Panc1 (cell line): ENCODE data around the gene C16orf86. TPM values are rescaled to one million over a fixed set of nuclear protein-coding genes. Genes with fewer than 3 reads are reported as not detected.

ENCODE experiments used
- ATAC-seq: fragments of 200-7000 bp; cut with Tn5 transposase; 2 replicates; pipeline ENCODE4 v1.9.1; 2020; ENCODE audit warnings: mild to moderate bottlenecking, moderate library complexity
- BruUV-seq: library from RNA; stranded (reverse); fragments of 400-500 nt; replicated peaks from 2 replicates; lab custom pipeline; 2021; lab: Mats Ljungman, UMichigan
- CTCF ChIA-PET: fragments of 300-600 bp; sonication (Branson Sonifier 250); formaldehyde crosslinking; loops from one replicate; lab custom pipeline; 2022; ENCODE audit warnings: antibody characterized with exemption; lab: Charles Lee
- POLR2A ChIA-PET: fragments of 300-600 bp; sonication (Branson Sonifier 250); formaldehyde crosslinking; loops from one replicate; lab custom pipeline; 2022; ENCODE audit warnings: antibody characterized with exemption; lab: Charles Lee
- DNase-seq: peaks from one replicate; pipeline ENCODE4 v3.0.0-alpha.2; 2010; ENCODE audit warnings: low read depth, low spot score
- H3K27ac ChIP-seq: 2 replicates; pipeline ENCODE4 v1.5.1; 2011; ENCODE audit warnings: mild to moderate bottlenecking, low read length, inconsistent platforms
- H3K27me3 ChIP-seq: fragments of 200-500 bp; sonication (Bioruptor generic); 2 replicates; pipeline ENCODE4 v1.6.0; 2014; ENCODE audit warnings: low read length, inconsistent platforms; ENCODE audit not compliant: control insufficient read depth, insufficient read depth
- H3K36me3 ChIP-seq: fragments of 200-500 bp; sonication (Bioruptor generic); 2 replicates; pipeline ENCODE4 v1.5.1; 2014; ENCODE audit warnings: inconsistent platforms, mild to moderate bottlenecking, low read length, moderate library complexity; ENCODE audit not compliant: control insufficient read depth, insufficient read depth
- H3K4me1 ChIP-seq: 2 replicates; pipeline ENCODE4 v1.5.1; 2011; ENCODE audit warnings: inconsistent platforms, mild to moderate bottlenecking, low read length, moderate library complexity; ENCODE audit not compliant: control insufficient read depth, insufficient read depth
- H3K4me3 ChIP-seq, 2 experiments: 2 replicates each; pipeline ENCODE4 v1.5.1; 2011 to 2012; ENCODE audit warnings: low read depth in 2 of 2, low read length in 2 of 2, mild to moderate bottlenecking in 2 of 2, inconsistent platforms in 1 of 2, moderate library complexity in 1 of 2
- H3K9me3 ChIP-seq: fragments of 200-500 bp; sonication (Bioruptor generic); 2 replicates; pipeline ENCODE4 v1.5.1; 2014; ENCODE audit warnings: low read depth, mild to moderate bottlenecking, inconsistent platforms, low read length, moderate library complexity; ENCODE audit not compliant: control insufficient read depth, insufficient read depth
- CTCF ChIP-seq: fragments of 450-650 bp; IDR thresholded peaks from 2 replicates; pipeline ENCODE4 v1.5.1; 2017; ENCODE audit warnings: mild to moderate bottlenecking
- POLR2AphosphoS5 ChIP-seq: IDR thresholded peaks from 2 replicates; pipeline ENCODE4 v1.6.1; 2012; ENCODE audit warnings: mild to moderate bottlenecking, low read depth, low read length, moderate library complexity
- REST ChIP-seq, 2 experiments: IDR thresholded peaks; 2 replicates each; pipeline ENCODE4 v1.6.1; 2011 to 2012; ENCODE audit warnings: low read depth in 2 of 2, control low read depth in 1 of 2, low read length in 1 of 2, mild to moderate bottlenecking in 1 of 2, moderate library complexity in 1 of 2; ENCODE audit not compliant: insufficient read depth in 1 of 2
- SIN3A ChIP-seq: IDR thresholded peaks from 2 replicates; pipeline ENCODE4 v1.6.1; 2012; ENCODE audit warnings: low read depth, mild to moderate bottlenecking, low read length, moderate library complexity, borderline replicate concordance; ENCODE audit not compliant: insufficient read depth
- TCF7L2 ChIP-seq: IDR thresholded peaks from 2 replicates; pipeline ENCODE4 v1.6.1; 2011; ENCODE audit warnings: mild to moderate bottlenecking, low read depth, low read length, inconsistent platforms
- in situ Hi-C: cut with HindIII; loops from 2 replicates; pipeline ENCODE4 v1.10.0; 2016; ENCODE audit warnings: low sequenced_read_pairs, low pct_unique_long_range_greater_than_20kb
- intact Hi-C: fragments of 100-400 bp; cut with micrococcal nuclease; formaldehyde crosslinking; loops from one replicate; pipeline ENCODE4 v1.10.0; 2022; ENCODE audit not compliant: unreplicated experiment
- total RNA-seq: library from RNA; stranded (reverse); gene quantifications from one replicate; pipeline ENCODE4 v1.2.1, GENCODE V29; 2021; ENCODE audit not compliant: unreplicated experiment

Gene C16orf86
- total RNA-seq, 1 experiment from 2014 or later = 0.80 TPM

GRCh38 chr16:67709050-67709449, 42.4 kb downstream of the C16orf86 start:
- POLR2A ChIA-PET = no interaction called here
- no TSS peak for BruUV-seq
- ATAC-seq (no peak), DNase-seq (no peak)
- H3K36me3 ChIP-seq = no peaks in the 10 kb centered on the region
- CTCF ChIA-PET = no interaction called here
- no peaks in the 10 kb centered on the region for H3K9me3 ChIP-seq
- H3K4me1 ChIP-seq = no peaks in the 10 kb centered on the region
- H3K27me3 ChIP-seq = no peaks in the 10 kb centered on the region
- no peak overlapping the region for H3K4me3 ChIP-seq
- in situ Hi-C loops = no loop called here
- intact Hi-C loops = no loop called here
- no peak overlapping the region for H3K27ac ChIP-seq
- TF ChIP-seq CTCF = no peak
- no peak for TF ChIP-seq REST (IDR thresholded peaks at IDR 0.05; ENCODE audit: insufficient read depth in 1 of 2, low read depth in 2 of 2, low read length in 1 of 2)
- TF ChIP-seq TCF7L2 = no peak
- TF ChIP-seq SIN3A = no peak
- no peak for TF ChIP-seq POLR2AphosphoS5

- Histone ChIP-seq H3K36me3 (no peaks in the 10 kb centered on the region), H3K4me3 (no peak overlapping the region), H3K9me3 (no peaks in the 10 kb centered on the region), H3K27ac (no peak overlapping the region), H3K27me3 (no peaks in the 10 kb centered on the region), H3K4me1 (no peaks in the 10 kb centered on the region)
- in situ Hi-C loops = no loop called here
- intact Hi-C loops = no loop called here
- CTCF ChIA-PET = no interaction called here
- no peak for DNase-seq
- BruUV-seq = no TSS peak
- TF ChIP-seq REST (IDR thresholded peaks at IDR 0.05; ENCODE audit: insufficient read depth in 1 of 2, low read depth in 2 of 2, low read length in 1 of 2) (no peak), SIN3A (no peak), TCF7L2 (no peak), CTCF (no peak), POLR2AphosphoS5 (no peak)
- no peak for ATAC-seq
- POLR2A ChIA-PET = no interaction called here
Observed at GRCh38 chr16:67710607-67711006, 44.0 kb downstream of the C16orf86 start.
